Stomach (tissue), 4 donors: ENCODE measurements around the gene ACP2.
"Not testable (repeated sequence)": the region's sequence is repeated elsewhere in the genome, so short reads cannot be mapped to it uniquely, and the experiment has no call there.

Experiments used
- POLR2A ChIP-seq, 4 donors: fragments of 450-650 bp; IDR thresholded peaks; one replicate each; pipeline ENCODE4 v1.6.1; 2016; ENCODE audit warnings: antibody characterized with exemption in 4 of 4, control low read depth in 2 of 4, mild to moderate bottlenecking in 1 of 4, moderate library complexity in 1 of 4
- TF ChIP-seq, protein P1 (sequence below), 7 experiments: fragments of 450-650 bp in 4 of 7; fragments of 200-600 bp in 3 of 7; sonication (generic) in 3 of 7; IDR thresholded peaks; one replicate each; pipeline ENCODE4 v1.5.1; 2016 to 2019; ENCODE audit warnings: antibody characterized with exemption in 7 of 7, control low read depth in 2 of 7, mild to moderate bottlenecking in 1 of 7

DNA sequence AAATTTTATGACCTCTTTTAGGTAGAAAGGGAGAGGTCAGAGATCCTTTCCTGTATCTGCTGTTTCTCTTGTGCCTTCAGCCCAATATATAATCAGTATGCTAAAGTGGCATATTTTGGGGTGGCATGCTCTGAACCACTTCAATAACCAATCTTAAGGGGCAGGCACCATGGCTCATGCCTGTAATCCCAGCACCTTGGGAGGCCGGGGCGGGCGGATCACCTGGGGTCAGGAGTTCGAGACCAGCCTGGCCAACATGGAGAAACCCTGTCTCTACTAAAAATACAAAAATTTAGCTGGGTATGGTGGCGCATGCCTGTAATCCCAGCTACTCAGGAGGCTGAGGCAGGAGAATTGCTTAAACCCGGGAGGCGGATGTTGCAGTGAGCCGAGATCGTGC lies 50.5 kb downstream of the ACP2 start:
- not testable (repeated sequence) for TF ChIP-seq POLR2A (IDR thresholded peaks at IDR 0.05)
- TF ChIP-seq, protein P1, sequence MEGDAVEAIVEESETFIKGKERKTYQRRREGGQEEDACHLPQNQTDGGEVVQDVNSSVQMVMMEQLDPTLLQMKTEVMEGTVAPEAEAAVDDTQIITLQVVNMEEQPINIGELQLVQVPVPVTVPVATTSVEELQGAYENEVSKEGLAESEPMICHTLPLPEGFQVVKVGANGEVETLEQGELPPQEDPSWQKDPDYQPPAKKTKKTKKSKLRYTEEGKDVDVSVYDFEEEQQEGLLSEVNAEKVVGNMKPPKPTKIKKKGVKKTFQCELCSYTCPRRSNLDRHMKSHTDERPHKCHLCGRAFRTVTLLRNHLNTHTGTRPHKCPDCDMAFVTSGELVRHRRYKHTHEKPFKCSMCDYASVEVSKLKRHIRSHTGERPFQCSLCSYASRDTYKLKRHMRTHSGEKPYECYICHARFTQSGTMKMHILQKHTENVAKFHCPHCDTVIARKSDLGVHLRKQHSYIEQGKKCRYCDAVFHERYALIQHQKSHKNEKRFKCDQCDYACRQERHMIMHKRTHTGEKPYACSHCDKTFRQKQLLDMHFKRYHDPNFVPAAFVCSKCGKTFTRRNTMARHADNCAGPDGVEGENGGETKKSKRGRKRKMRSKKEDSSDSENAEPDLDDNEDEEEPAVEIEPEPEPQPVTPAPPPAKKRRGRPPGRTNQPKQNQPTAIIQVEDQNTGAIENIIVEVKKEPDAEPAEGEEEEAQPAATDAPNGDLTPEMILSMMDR (IDR thresholded peaks at IDR 0.05) = not testable (repeated sequence)
